ENCODE results near the gene TFCP2.

- no peak for TF ChIP-seq CTCF (IDR thresholded peaks at IDR 0.05)
- no peak for TF ChIP-seq POLR2AphosphoS5 (IDR thresholded peaks at IDR 0.05)
- TF ChIP-seq POLR2A (IDR thresholded peaks at IDR 0.05) = no peak
- TF ChIP-seq EP300 (IDR thresholded peaks at IDR 0.05) = no peak
Measured at GRCh38 chr12:51181558-51181957, 8.6 kb upstream of the TFCP2 start.
